SKM-1 (cell line): ENCODE data around the gene ASPDH.
"Not testable (repeated sequence)": the region's sequence is repeated elsewhere in the genome, so short reads cannot be mapped to it uniquely, and the experiment has no call there.

Experiments
- DNase-seq: peaks from one replicate; lab custom pipeline; 2025; ENCODE audit not compliant: unreplicated experiment; lab: John Stamatoyannopoulos, UW

Gene ASPDH

GRCh38 chr19:50480281-50481111 lies 33.2 kb downstream of the ASPDH start:
- no peak for DNase-seq

- no peak for DNase-seq
These were observed 33.9 kb downstream of the ASPDH start for GRCh38 chr19:50479761-50480251.

- DNase-seq, result no peak
These were observed 34.6 kb downstream of the ASPDH start for GRCh38 chr19:50478901-50479715.

GRCh38 chr19:50477751-50478515 lies 35.8 kb downstream of the ASPDH start:
- DNase-seq, result no peak

- DNase-seq, result no peak
These were observed 36.8 kb downstream of the ASPDH start for GRCh38 chr19:50476907-50477238.

GRCh38 chr19:50476224-50476906 lies 37.3 kb downstream of the ASPDH start, which contains the start of the genes EMC10 and GARIN5A:
EMC10 (plus strand) TSS chr19:50476507; CDS start chr19:50476545, 38 bp downstream.
GARIN5A (minus strand) TSS chr19:50476848; CDS start chr19:50476388, 460 bp downstream.
- DNase-seq, result peak; percentile 31

GRCh38 chr19:50475736-50476223 lies 37.9 kb downstream of the ASPDH start:
- no peak for DNase-seq

- DNase-seq, result no peak
These were observed 38.6 kb downstream of the ASPDH start for GRCh38 chr19:50475101-50475568.

- not testable (repeated sequence) for DNase-seq
These were observed 40.4 kb downstream of the ASPDH start for GRCh38 chr19:50473336-50473735.

- DNase-seq, result no peak
These were observed 44.9 kb downstream of the ASPDH start for GRCh38 chr19:50468818-50469217.

GRCh38 chr19:50467566-50467965 lies 46.1 kb downstream of the ASPDH start:
- DNase-seq, result no peak

- no peak for DNase-seq
These were observed 47.0 kb downstream of the ASPDH start for GRCh38 chr19:50466706-50467039.

- no peak for DNase-seq
These were observed 47.6 kb downstream of the ASPDH start for GRCh38 chr19:50465986-50466705.

GRCh38 chr19:50465000-50465399 lies 48.7 kb downstream of the ASPDH start:
- no peak for DNase-seq

- DNase-seq, result no peak
These were observed 49.4 kb downstream of the ASPDH start for GRCh38 chr19:50464348-50464747.

- DNase-seq, result no peak
These were observed 50.7 kb downstream of the ASPDH start for GRCh38 chr19:50462970-50463369.
